Trophoblast cell (in vitro differentiated cells and primary cell): ENCODE results near the gene OR5B2. TPM values are rescaled to one million over a fixed set of nuclear protein-coding genes. Genes with fewer than 3 reads are reported as not detected.

Experiments
- DNase-seq, 2 donors: peaks; one replicate each; pipeline ENCODE4 v3.0.0-alpha.2; 2016
- H2AFZ ChIP-seq: 2 replicates; pipeline ENCODE4 v1.6.1; 2013; ENCODE audit warnings: low read length, moderate library complexity, mild to moderate bottlenecking; ENCODE audit not compliant: insufficient read depth, poor library complexity
- H2AK5ac ChIP-seq: 2 replicates; pipeline ENCODE4 v1.6.1; 2013; ENCODE audit warnings: mild to moderate bottlenecking, low read length
- H2BK120ac ChIP-seq: 2 replicates; pipeline ENCODE4 v1.6.1; 2013; ENCODE audit warnings: low read length, mild to moderate bottlenecking, moderate library complexity; ENCODE audit not compliant: insufficient read depth, poor library complexity
- H2BK12ac ChIP-seq: 2 replicates; pipeline ENCODE4 v1.6.1; 2013; ENCODE audit warnings: mild to moderate bottlenecking, low read length, moderate library complexity
- H2BK5ac ChIP-seq: 2 replicates; pipeline ENCODE4 v1.6.1; 2013; ENCODE audit warnings: low read length, low read depth, moderate library complexity, mild to moderate bottlenecking; ENCODE audit not compliant: poor library complexity
- H3K14ac ChIP-seq: 2 replicates; pipeline ENCODE4 v1.6.1; 2013; ENCODE audit warnings: mild to moderate bottlenecking, low read length
- H3K18ac ChIP-seq: 2 replicates; pipeline ENCODE4 v1.6.1; 2013; ENCODE audit warnings: mild to moderate bottlenecking, low read length
- H3K23ac ChIP-seq: 2 replicates; pipeline ENCODE4 v1.6.1; 2013; ENCODE audit warnings: low read length
- H3K27ac ChIP-seq: 2 replicates; pipeline ENCODE4 v1.5.1; 2013; ENCODE audit warnings: low read depth, mild to moderate bottlenecking, inconsistent platforms, low read length, moderate library complexity
- H3K27me3 ChIP-seq: 2 replicates; pipeline ENCODE4 v1.6.1; 2013; ENCODE audit warnings: inconsistent platforms, mild to moderate bottlenecking, low read length, moderate library complexity; ENCODE audit not compliant: insufficient read depth
- H3K36me3 ChIP-seq, 2 experiments: 1 replicate in 1 of 2; 2 replicates in 1 of 2; pipeline ENCODE4 v1.6.1; 2013; ENCODE audit warnings: low read length in 2 of 2, mild to moderate bottlenecking in 2 of 2, moderate library complexity in 1 of 2; ENCODE audit not compliant: insufficient read depth in 2 of 2, control insufficient read depth in 1 of 2
- H3K4ac ChIP-seq: 2 replicates; pipeline ENCODE4 v1.6.1; 2013; ENCODE audit warnings: low read depth, mild to moderate bottlenecking, low read length, moderate library complexity
- H3K4me1 ChIP-seq, 2 experiments: 1 replicate in 1 of 2; 2 replicates in 1 of 2; pipeline ENCODE4 v1.6.1; 2013; ENCODE audit warnings: low read length in 2 of 2, mild to moderate bottlenecking in 2 of 2, moderate library complexity in 1 of 2; ENCODE audit not compliant: insufficient read depth in 2 of 2, control insufficient read depth in 1 of 2
- H3K4me2 ChIP-seq: 2 replicates; pipeline ENCODE4 v1.6.1; 2013; ENCODE audit warnings: inconsistent platforms, mild to moderate bottlenecking, low read length, moderate library complexity
- H3K4me3 ChIP-seq: 2 replicates; pipeline ENCODE4 v1.5.1; 2013; ENCODE audit warnings: mild to moderate bottlenecking, low read depth, low read length, inconsistent platforms
- H3K79me1 ChIP-seq: one replicate; pipeline ENCODE4 v1.6.1; 2013; ENCODE audit warnings: low read length
- H3K79me2 ChIP-seq: 2 replicates; pipeline ENCODE4 v1.6.1; 2013; ENCODE audit warnings: low read length, mild to moderate bottlenecking; ENCODE audit not compliant: control insufficient read depth, insufficient read depth, poor library complexity
- H3K9ac ChIP-seq: 2 replicates; pipeline ENCODE4 v1.6.1; 2013; ENCODE audit warnings: mild to moderate bottlenecking, low read length
- H3K9me3 ChIP-seq: 2 replicates; pipeline ENCODE4 v1.6.1; 2013; ENCODE audit warnings: low read depth, mild to moderate bottlenecking, control low read depth, inconsistent platforms, low read length; ENCODE audit not compliant: insufficient read depth
- H4K12ac ChIP-seq: 2 replicates; pipeline ENCODE4 v1.6.1; 2013; ENCODE audit warnings: low read depth, mild to moderate bottlenecking, low read length, moderate library complexity
- H4K8ac ChIP-seq: 2 replicates; pipeline ENCODE4 v1.6.1; 2013; ENCODE audit warnings: low read depth, mild to moderate bottlenecking, low read length, moderate library complexity
- H4K91ac ChIP-seq: one replicate; pipeline ENCODE4 v1.6.1; 2013; ENCODE audit warnings: low read depth, mild to moderate bottlenecking, low read length, moderate library complexity
- WGBS: extraction: QIAGEN DNeasy Blood & Tissue Kit; methylation state at CpG from one replicate; pipeline ENCODE4 v1.1.7; 2013; ENCODE audit warnings: missing lambda C conversion rate; ENCODE audit not compliant: insufficient read length, insufficient coverage; ENCODE audit errors: extremely low coverage; 5-methylcytosine and 5-hydroxymethylcytosine counted together
- polyA plus RNA-seq: library from polyadenylated mRNA; stranded (reverse); fragments of 200-250 nt; gene quantifications from 2 replicates; pipeline ENCODE4 v1.2.3, GENCODE V29; 2013

OR5B2 gene
- polyA plus RNA-seq: not detected in 2 replicates

GRCh38 chr11:58428021-58428420 is at the start of gene OR5B2:
Gene OR5B2, minus strand, starts transcription at chr11:58428121. Its CDS starts 4,860 bp downstream, at chr11:58423261.
- no peak within 1 kb of the TSS for H3K23ac ChIP-seq
- no peak within 1 kb of the TSS for H2BK5ac ChIP-seq
- no peak for DNase-seq
- H2AK5ac ChIP-seq: no peak within 1 kb of the TSS
- no peak within 1 kb of the TSS for H4K91ac ChIP-seq
- no peak within 1 kb of the TSS for H4K12ac ChIP-seq
- H3K27ac ChIP-seq: no peak within 1 kb of the TSS
- no peaks in the 10 kb centered on the region for H3K36me3 ChIP-seq
- no peak within 1 kb of the TSS for H3K4ac ChIP-seq
- no peaks in the 10 kb centered on the region for H3K79me2 ChIP-seq
- no peak within 1 kb of the TSS for H2BK12ac ChIP-seq
- H3K4me2 ChIP-seq: no peak within 1 kb of the TSS
- H3K79me1 ChIP-seq: no peaks in the 10 kb centered on the region
- no peaks in the 10 kb centered on the region for H3K4me1 ChIP-seq
- H3K18ac ChIP-seq: no peak within 1 kb of the TSS
- H3K9ac ChIP-seq: no peak within 1 kb of the TSS
- WGBS: no CpG with 5 or more reads among the region's 3 CpGs
- no peak within 1 kb of the TSS for H2AFZ ChIP-seq
- no peak within 1 kb of the TSS for H4K8ac ChIP-seq
- no peak within 1 kb of the TSS for H3K14ac ChIP-seq
- no peaks in the 10 kb centered on the region for H3K27me3 ChIP-seq
- H3K4me3 ChIP-seq: no peak within 1 kb of the TSS
- no peak within 1 kb of the TSS for H2BK120ac ChIP-seq
- H3K9me3 ChIP-seq: no peaks in the 10 kb centered on the region

GRCh38 chr11:58471892-58472291 is 44.0 kb upstream of the OR5B2 start:
- Histone ChIP-seq H3K4me3 (no peak overlapping the region), H3K9me3 (no peaks in the 10 kb centered on the region), H3K4ac (no peak overlapping the region), H3K79me2 (no peaks in the 10 kb centered on the region), H4K91ac (no peak overlapping the region), H2AK5ac (no peak overlapping the region), H4K8ac (no peak overlapping the region), H3K4me1 (no peaks in the 10 kb centered on the region), H3K18ac (no peak overlapping the region), H2BK12ac (no peak overlapping the region), H4K12ac (no peak overlapping the region), H3K14ac (no peak overlapping the region), H3K36me3 (no peaks in the 10 kb centered on the region), H3K27me3 (no peaks in the 10 kb centered on the region), H3K27ac (no peak overlapping the region), H3K23ac (no peak overlapping the region), H3K79me1 (no peaks in the 10 kb centered on the region), H3K4me2 (no peak overlapping the region), H2AFZ (no peak overlapping the region), H2BK5ac (no peak overlapping the region), H3K9ac (no peak overlapping the region), H2BK120ac (no peak overlapping the region)
- no peak for DNase-seq

GRCh38 chr11:58466293-58466692 is 38.4 kb upstream of the OR5B2 start:
- H3K4me1 ChIP-seq: no peaks in the 10 kb centered on the region
- no peak overlapping the region for H3K18ac ChIP-seq
- H2BK5ac ChIP-seq: no peak overlapping the region
- WGBS: no CpG with 5 or more reads among the region's 1 CpG
- H3K9ac ChIP-seq: no peak overlapping the region
- H3K79me2 ChIP-seq: no peaks in the 10 kb centered on the region
- no peak overlapping the region for H2AK5ac ChIP-seq
- no peak overlapping the region for H3K4ac ChIP-seq
- H3K27ac ChIP-seq: no peak overlapping the region
- no peak overlapping the region for H4K12ac ChIP-seq
- H3K36me3 ChIP-seq: no peaks in the 10 kb centered on the region
- H4K91ac ChIP-seq: no peak overlapping the region
- H3K27me3 ChIP-seq: no peaks in the 10 kb centered on the region
- no peak overlapping the region for H3K4me2 ChIP-seq
- H3K23ac ChIP-seq: no peak overlapping the region
- no peak overlapping the region for H3K4me3 ChIP-seq
- H3K79me1 ChIP-seq: no peaks in the 10 kb centered on the region
- no peaks in the 10 kb centered on the region for H3K9me3 ChIP-seq
- H2AFZ ChIP-seq: no peak overlapping the region
- H4K8ac ChIP-seq: no peak overlapping the region
- H2BK12ac ChIP-seq: no peak overlapping the region
- H3K14ac ChIP-seq: no peak overlapping the region
- DNase-seq: no peak
- no peak overlapping the region for H2BK120ac ChIP-seq

- H3K23ac ChIP-seq: no peak overlapping the region
- no CpG with 5 or more reads among the region's 3 CpGs for WGBS
- H3K79me2 ChIP-seq: no peaks in the 10 kb centered on the region
- no peak overlapping the region for H3K4me2 ChIP-seq
- H3K36me3 ChIP-seq: no peaks in the 10 kb centered on the region
- H3K14ac ChIP-seq: no peak overlapping the region
- DNase-seq: no peak
- no peak overlapping the region for H3K9ac ChIP-seq
- no peak overlapping the region for H2AFZ ChIP-seq
- no peak overlapping the region for H4K91ac ChIP-seq
- H3K27ac ChIP-seq: no peak overlapping the region
- no peak overlapping the region for H4K12ac ChIP-seq
- no peak overlapping the region for H2BK5ac ChIP-seq
- no peak overlapping the region for H3K4me3 ChIP-seq
- H3K27me3 ChIP-seq: no peaks in the 10 kb centered on the region
- no peak overlapping the region for H2BK120ac ChIP-seq
- H3K79me1 ChIP-seq: no peaks in the 10 kb centered on the region
- no peak overlapping the region for H2AK5ac ChIP-seq
- H4K8ac ChIP-seq: no peak overlapping the region
- no peak overlapping the region for H3K18ac ChIP-seq
- H2BK12ac ChIP-seq: no peak overlapping the region
- no peak overlapping the region for H3K4ac ChIP-seq
- no peaks in the 10 kb centered on the region for H3K9me3 ChIP-seq
- no peaks in the 10 kb centered on the region for H3K4me1 ChIP-seq
These were observed 37.8 kb upstream of the OR5B2 start for GRCh38 chr11:58465690-58466089.
